GM12878 (cell line): ENCODE measurements around the gene PI3. TPM values are rescaled to one million over a fixed set of nuclear protein-coding genes. Genes with fewer than 3 reads are reported as not detected.

ENCODE experiments used
- ATAC-seq: fragments of 200-7000 bp; cut with Tn5 transposase; 3 replicates; pipeline ENCODE4 v1.9.1; 2020; ENCODE audit warnings: mild to moderate bottlenecking, moderate library complexity
- BruUV-seq: library from RNA; stranded (reverse); fragments of 400-500 nt; replicated peaks from 2 replicates; lab custom pipeline; 2021; lab: Mats Ljungman, UMichigan
- CTCF ChIA-PET: fragments of 300-600 bp; sonication (Branson Sonifier 250); formaldehyde crosslinking; extraction: SDS; loops from one replicate; lab custom pipeline; 2021; ENCODE audit warnings: inconsistent platforms; lab: Yijun Ruan, JAX
- POLR2A ChIA-PET: fragments of 350-600 bp; formaldehyde crosslinking; extraction: SDS; loops from one replicate; lab custom pipeline; 2021; ENCODE audit warnings: inconsistent platforms; lab: Charles Lee
- RAD21 ChIA-PET: fragments of 300-600 bp; sonication (Branson Sonifier 250); formaldehyde crosslinking; loops from one replicate; lab custom pipeline; 2023; ENCODE audit warnings: antibody characterized with exemption; ENCODE audit not compliant: unreplicated experiment; lab: Charles Lee
- SMC1A ChIA-PET: fragments of 300-600 bp; sonication (Branson Sonifier 250); formaldehyde crosslinking; loops from one replicate; lab custom pipeline; 2023; ENCODE audit not compliant: unreplicated experiment, uncharacterized antibody; lab: Charles Lee
- DNase-seq: peaks from one replicate; pipeline ENCODE4 v3.0.0-alpha.2; 2011; ENCODE audit warnings: low read depth, low spot score
- FAIRE-seq: peaks from 3 replicates; lab custom pipeline; 2011; peaks lifted over from hg19 to GRCh38; lab: Jason Lieb, UNC
- H2AFZ ChIP-seq: 2 replicates; pipeline ENCODE4 v1.6.0; 2011; ENCODE audit warnings: low read depth, low read length, control low read depth; ENCODE audit not compliant: control insufficient read depth
- H3K27ac ChIP-seq: 2 replicates; pipeline ENCODE4 v1.5.1; 2011; ENCODE audit warnings: control low read depth; ENCODE audit not compliant: control insufficient read depth, insufficient read depth
- H3K27me3 ChIP-seq, 2 experiments: replicated peaks in 1 of 2; 2 replicates each; pipeline versions ENCODE4 v1.6.0 to v1.6.1; 2011; ENCODE audit warnings: low read length in 1 of 2; ENCODE audit not compliant: control insufficient read depth in 2 of 2, insufficient read depth in 2 of 2
- H3K36me3 ChIP-seq, 2 experiments: 2 replicates each; pipeline ENCODE4 v1.5.1; 2011; ENCODE audit warnings: low read length in 1 of 2; ENCODE audit not compliant: control insufficient read depth in 2 of 2, insufficient read depth in 2 of 2
- H3K4me1 ChIP-seq: 2 replicates; pipeline ENCODE4 v1.6.1; 2011; ENCODE audit warnings: mild to moderate bottlenecking, low read length, moderate library complexity, mixed read lengths; ENCODE audit not compliant: control insufficient read depth, insufficient read depth
- H3K4me2 ChIP-seq: 2 replicates; pipeline ENCODE4 v1.6.0; 2011; ENCODE audit warnings: control low read depth; ENCODE audit not compliant: control insufficient read depth, insufficient read depth
- H3K4me3 ChIP-seq: fragments of 200-600 bp; sonication (generic); 2 replicates; pipeline ENCODE4 v1.5.1; 2016
- H3K79me2 ChIP-seq: 2 replicates; pipeline ENCODE4 v1.6.0; 2011; ENCODE audit warnings: low read length; ENCODE audit not compliant: control insufficient read depth, insufficient read depth
- H3K9ac ChIP-seq: 2 replicates; pipeline ENCODE4 v1.8.0; 2011; ENCODE audit warnings: low read length, control low read depth, mixed read lengths; ENCODE audit not compliant: control insufficient read depth, insufficient read depth
- H3K9me3 ChIP-seq: replicated peaks from 3 replicates; pipeline ENCODE4 v1.5.1; 2011; ENCODE audit warnings: mild to moderate bottlenecking, low read length; ENCODE audit not compliant: control insufficient read depth, insufficient read depth
- H4K20me1 ChIP-seq: 2 replicates; pipeline ENCODE4 v1.6.0; 2011; ENCODE audit not compliant: control insufficient read depth, insufficient read depth
- BACH1 ChIP-seq: fragments of 450-650 bp; IDR thresholded peaks from 2 replicates; pipeline ENCODE4 v1.6.1; 2017; ENCODE audit warnings: mild to moderate bottlenecking, borderline replicate concordance
- NFYA ChIP-seq: IDR thresholded peaks from 2 replicates; pipeline ENCODE4 v1.6.1; 2011; ENCODE audit warnings: low read depth, mild to moderate bottlenecking, low read length, improper control_type of control experiment, borderline replicate concordance
- RUNX3 ChIP-seq: IDR thresholded peaks from 2 replicates; pipeline ENCODE4 v1.6.1; 2012; ENCODE audit warnings: low read length, inconsistent platforms
- SMAD1 ChIP-seq: fragments of 450-650 bp; IDR thresholded peaks from 2 replicates; pipeline ENCODE4 v1.6.1; 2018; ENCODE audit warnings: mild to moderate bottlenecking, low read depth; ENCODE audit not compliant: partially characterized antibody
- SMAD5 ChIP-seq: IDR thresholded peaks from 2 replicates; pipeline ENCODE4 v1.6.1; 2016; ENCODE audit warnings: antibody characterized with exemption, low read depth
- SUZ12 ChIP-seq: fragments of 200-600 bp; sonication (generic); IDR thresholded peaks from one replicate; pipeline ENCODE4 v1.6.1; 2018; ENCODE audit warnings: antibody characterized with exemption, mild to moderate bottlenecking; ENCODE audit not compliant: unreplicated experiment
- ZBTB11 ChIP-seq: fragments of 450-650 bp; formaldehyde crosslinking; IDR thresholded peaks from 2 replicates; pipeline ENCODE4 v1.5.0; 2022; ENCODE audit warnings: mild to moderate bottlenecking, missing genetic modification characterization
- ZNF274 ChIP-seq: IDR thresholded peaks from one replicate; pipeline ENCODE4 v1.8.0; 2011; ENCODE audit not compliant: insufficient read length, insufficient read depth
- whole genome bisulfite sequencing: methylation state at CpG from one replicate; pipeline ENCODE4 v1.1.6; 2016; ENCODE audit warnings: low lambda C conversion rate; ENCODE audit not compliant: insufficient replicate concordance, insufficient coverage; ENCODE audit errors: missing lambda C conversion rate; 5-methylcytosine and 5-hydroxymethylcytosine counted together
- in situ Hi-C: fragments of 300-500 bp; cut with MboI; formaldehyde crosslinking; loops from 9 replicates; pipeline ENCODE4 v1.14.3; 2018; ENCODE audit warnings: mixed read lengths
- intact Hi-C: fragments of 100-400 bp; cut with micrococcal nuclease; formaldehyde crosslinking; loops from one replicate; pipeline ENCODE4 v1.14.2; 2022; ENCODE audit not compliant: unreplicated experiment
- polyA plus RNA-seq, 11 experiments: library from polyadenylated mRNA; depleted of rRNA in 4 of 11; unstranded in 6 of 11; stranded (reverse) in 5 of 11; fragments of >200 nt; fragmentation: Nextera tagmentation in 4 of 11; fragmentation: Illumina TruSeq in 1 of 11; extraction: Ambion mirVana in 4 of 11; extraction: Trizol in 1 of 11; gene quantifications; 1 replicate in 1 of 11; 2 replicates in 10 of 11; pipeline versions ENCODE4 v1.2.1 to v1.2.3, GENCODE V29; 2011 to 2016; ENCODE audit warnings: inconsistent platforms in 2 of 11, missing spikeins in 2 of 11, low read depth in 1 of 11
- total RNA-seq, 4 experiments: library from RNA; depleted of rRNA in 3 of 4; stranded (reverse); fragments of >200 nt in 3 of 4; fragmentation: Illumina TruSeq in 1 of 4; extraction: Trizol in 1 of 4; gene quantifications; 2 replicates each; pipeline versions ENCODE4 v1.2.1 to v1.2.3, GENCODE V29; 2013 to 2021

The PI3 gene
- total and polyA plus RNA-seq, 10 of the 15 experiments (the other 5 are each of a cell fraction or from before 2014, with no cell fraction given): not detected

- Histone ChIP-seq H3K36me3 (no peaks in the 10 kb centered on the region), H3K9ac (no peak within 1 kb of the TSS), H2AFZ (no peak within 1 kb of the TSS), H3K4me3 (no peak within 1 kb of the TSS), H3K27me3 (peaks cover 0 to 5% of the 10 kb centered on the region in 2 experiments; a peak in 1 of 4 replicates), H3K79me2 (no peaks in the 10 kb centered on the region), H3K9me3 (no peaks in the 10 kb centered on the region), H3K27ac (no peak within 1 kb of the TSS), H3K4me1 (no peaks in the 10 kb centered on the region), H3K4me2 (no peak within 1 kb of the TSS), H4K20me1 (no peaks in the 10 kb centered on the region)
- no TSS peak for BruUV-seq
- intact Hi-C loops: no loop called here
- POLR2A ChIA-PET: no interaction called here
- SMC1A ChIA-PET: no interaction called here
- no peak for DNase-seq
- no peak for FAIRE-seq
- in situ Hi-C loops: no loop called here
- 0% methylated on average over 1 of the region's 1 CpG for WGBS
- RAD21 ChIA-PET: no interaction called here
- TF ChIP-seq SUZ12 (no peak), RUNX3 (no peak), ZNF274 (no peak), SMAD1 (no peak), SMAD5 (no peak), NFYA (no peak), BACH1 (no peak), ZBTB11 (no peak)
- no peak for ATAC-seq
- CTCF ChIA-PET: interaction anchor here (0.7 kb wide), 1 partner anchor 112 kb away, joined by 3 read pairs; no protein-coding TSS in a partner anchor
Measured at GRCh38 chr20:45206725-45207124, 32.0 kb downstream of the PI3 start, which contains the start of gene SEMG1. TSS of gene SEMG1 (plus strand) at chr20:45207033. CDS start at chr20:45207054, 21 bp downstream.
